K562 (cell line): ENCODE data around the gene KIAA0319L. TPM values are rescaled to one million over a fixed set of nuclear protein-coding genes. Genes with fewer than 3 reads are reported as not detected.

Experiments
- ATAC-seq: fragments of 200-7000 bp; cut with Tn5 transposase; 3 replicates; pipeline ENCODE4 v1.9.1; 2020; ENCODE audit warnings: moderate library complexity
- BruUV-seq: library from RNA; stranded (reverse); fragments of 400-500 nt; replicated peaks from 2 replicates; lab custom pipeline; 2021; lab: Mats Ljungman, UMichigan
- CTCF ChIA-PET: fragments of 300-600 bp; formaldehyde crosslinking; extraction: SDS; loops from one replicate; lab custom pipeline; 2021; ENCODE audit warnings: low intra/inter-chr PET ratio; lab: Yijun Ruan, JAX
- POLR2A ChIA-PET: fragments of 300-600, 350-650 bp; sonication (Branson Sonifier 250); formaldehyde crosslinking; extraction: SDS; loops from one replicate; lab custom pipeline; 2021; ENCODE audit warnings: antibody characterized with exemption, inconsistent platforms; lab: Yijun Ruan, JAX
- DNase-seq, 4 experiments: peaks; one replicate each; pipeline versions ENCODE4 v3.0.0 to v3.0.0-alpha.2; 2011 to 2018; ENCODE audit warnings: low spot score in 3 of 4, mixed read lengths in 3 of 4; ENCODE audit errors: extremely low read depth in 1 of 4
- FAIRE-seq: peaks from 2 replicates; lab custom pipeline; 2011; peaks lifted over from hg19 to GRCh38; lab: Jason Lieb, UNC
- H2AFZ ChIP-seq: 2 replicates; pipeline ENCODE4 v1.6.0; 2011; ENCODE audit warnings: low read depth, low read length, control low read depth, inconsistent platforms
- H3K27ac ChIP-seq: fragments of 200-600 bp; 3 replicates; pipeline ENCODE4 v1.8.0; 2011; ENCODE audit warnings: low read depth, mild to moderate bottlenecking, control low read depth, inconsistent platforms, low read length, moderate library complexity, mixed read lengths; ENCODE audit errors: extremely low read depth
- H3K27me3 ChIP-seq, 2 experiments: fragments of 300-600 bp in 1 of 2; 2 replicates in 1 of 2; 3 replicates in 1 of 2; pipeline versions ENCODE4 v1.6.0 to v1.8.0; 2011; ENCODE audit warnings: inconsistent platforms in 2 of 2, low read length in 2 of 2, mild to moderate bottlenecking in 1 of 2, mixed read lengths in 1 of 2, moderate library complexity in 1 of 2; ENCODE audit not compliant: control insufficient read depth in 2 of 2, insufficient read depth in 2 of 2
- H3K36me3 ChIP-seq: fragments of 300-600 bp; 3 replicates; pipeline ENCODE4 v1.8.0; 2011; ENCODE audit warnings: mild to moderate bottlenecking, low read length, inconsistent platforms; ENCODE audit not compliant: control insufficient read depth, insufficient read depth
- H3K4me1 ChIP-seq, 2 experiments: fragments of 200-600 bp in 1 of 2; replicated peaks in 1 of 2; 2 replicates in 1 of 2; 3 replicates in 1 of 2; pipeline versions ENCODE4 v1.5.1 to v1.8.0; 2011; ENCODE audit warnings: inconsistent platforms in 2 of 2, low read length in 2 of 2, mild to moderate bottlenecking in 1 of 2, mixed read lengths in 1 of 2, moderate library complexity in 1 of 2; ENCODE audit not compliant: control insufficient read depth in 2 of 2, insufficient read depth in 2 of 2
- H3K4me2 ChIP-seq: 2 replicates; pipeline ENCODE4 v1.6.1; 2011; ENCODE audit warnings: low read length, control low read depth, inconsistent platforms, mixed read lengths; ENCODE audit not compliant: insufficient read depth
- H3K4me3 ChIP-seq: fragments of 200-600 bp; sonication (generic), shearing (Covaris generic); 2 replicates; pipeline ENCODE4 v1.5.1; 2016; ENCODE audit warnings: control low read depth, inconsistent platforms
- H3K79me2 ChIP-seq: fragments of 200-600 bp; 3 replicates; pipeline ENCODE4 v1.8.0; 2011; ENCODE audit warnings: low read length, inconsistent platforms; ENCODE audit not compliant: control insufficient read depth, insufficient read depth
- H3K9ac ChIP-seq, 2 experiments: 2 replicates each; pipeline versions ENCODE4 v1.6.0 to v1.6.1; 2011; ENCODE audit warnings: low read depth in 2 of 2, low read length in 2 of 2, control low read depth in 1 of 2, inconsistent platforms in 1 of 2, mild to moderate bottlenecking in 1 of 2, mixed read lengths in 1 of 2; ENCODE audit not compliant: insufficient read depth in 1 of 2
- H3K9me1 ChIP-seq: one replicate; pipeline ENCODE4 v1.6.0; 2011; ENCODE audit warnings: inconsistent platforms, mild to moderate bottlenecking, low read length, moderate library complexity; ENCODE audit not compliant: control insufficient read depth, insufficient read depth
- H3K9me3 ChIP-seq: replicated peaks from 2 replicates; pipeline ENCODE4 v1.5.1; 2011; ENCODE audit warnings: low read depth, low read length, inconsistent platforms; ENCODE audit not compliant: control insufficient read depth, insufficient read depth
- H4K20me1 ChIP-seq: replicated peaks from 2 replicates; pipeline ENCODE4 v1.6.1; 2011; ENCODE audit warnings: low read length, inconsistent platforms, mixed read lengths; ENCODE audit not compliant: control insufficient read depth, insufficient read depth
- CC2D1A ChIP-seq: fragments of 450-650 bp; IDR thresholded peaks from 2 replicates; pipeline ENCODE4 v1.6.1; 2017; ENCODE audit warnings: mild to moderate bottlenecking
- CTBP1 ChIP-seq: fragments of 450-650 bp; IDR thresholded peaks from 2 replicates; pipeline ENCODE4 v1.6.1; 2016; ENCODE audit warnings: borderline replicate concordance
- DNMT1 ChIP-seq: fragments of 450-650 bp; IDR thresholded peaks from 2 replicates; pipeline ENCODE4 v1.6.1; 2016; ENCODE audit warnings: antibody characterized with exemption, mild to moderate bottlenecking
- EHMT2 ChIP-seq: fragments of 450-650 bp; IDR thresholded peaks from 2 replicates; pipeline ENCODE4 v1.6.1; 2018; ENCODE audit warnings: antibody characterized with exemption
- HDAC1 ChIP-seq, 2 experiments: fragments of 450-650 bp; IDR thresholded peaks; 2 replicates each; pipeline ENCODE4 v1.6.1; 2016 to 2017; ENCODE audit warnings: inconsistent platforms in 1 of 2, mild to moderate bottlenecking in 1 of 2, moderate library complexity in 1 of 2
- HIVEP1 ChIP-seq: fragments of 250-450 bp; sonication (Bioruptor Pico); IDR thresholded peaks from 2 replicates; pipeline ENCODE4 v1.4.0; 2020; ENCODE audit warnings: mild to moderate bottlenecking
- JUNB ChIP-seq: fragments of 450-650 bp; formaldehyde crosslinking; conservative IDR thresholded peaks from 2 replicates; pipeline ENCODE4 v1.4.0; 2020; ENCODE audit warnings: mild to moderate bottlenecking
- RCOR1 ChIP-seq, 2 experiments: IDR thresholded peaks; 2 replicates each; pipeline ENCODE4 v1.6.1; 2012; ENCODE audit warnings: low read depth in 2 of 2, low read length in 2 of 2, borderline replicate concordance in 1 of 2, improper control_type of control experiment in 1 of 2
- SOX6 ChIP-seq: fragments of 450-650 bp; IDR thresholded peaks from 2 replicates; pipeline ENCODE4 v1.6.1; 2014; ENCODE audit warnings: mild to moderate bottlenecking
- TAL1 ChIP-seq: fragments of 450-650 bp; IDR thresholded peaks from 2 replicates; pipeline ENCODE4 v1.6.1; 2016; ENCODE audit warnings: mild to moderate bottlenecking
- TARDBP ChIP-seq: fragments of 450-650 bp; IDR thresholded peaks from 2 replicates; pipeline ENCODE4 v1.6.1; 2016
- ZNF175 ChIP-seq: fragments of 200-800 bp; sonication (Bioruptor generic); IDR thresholded peaks from 2 replicates; pipeline ENCODE4 v1.6.1; 2016; ENCODE audit warnings: low read depth, mild to moderate bottlenecking, missing genetic modification characterization, missing compliant biosample characterization
- ZNF445 ChIP-seq: fragments of 250-450 bp; sonication (Bioruptor Pico); IDR thresholded peaks from 2 replicates; pipeline ENCODE4 v1.4.0; 2020; ENCODE audit warnings: low read depth, mild to moderate bottlenecking, moderate library complexity
- WGBS: fragments of 100-300 bp; shearing (Covaris generic); methylation state at CpG from one replicate; pipeline ENCODE4 v1.1.6; 2016; ENCODE audit warnings: low coverage, mixed read lengths; ENCODE audit not compliant: insufficient coverage; ENCODE audit errors: missing lambda C conversion rate; 5-methylcytosine and 5-hydroxymethylcytosine counted together
- in situ Hi-C: fragments of 300-500 bp; cut with MboI; formaldehyde crosslinking; loops from 4 replicates; pipeline ENCODE4 v1.15.0; 2018; ENCODE audit warnings: inconsistent platforms, mixed read lengths
- intact Hi-C: fragments of 100-400 bp; cut with micrococcal nuclease; formaldehyde crosslinking; loops from 2 replicates; pipeline ENCODE4 v1.14.2; 2022
- polyA plus RNA-seq, 8 experiments: library from polyadenylated mRNA; depleted of rRNA in 4 of 8; stranded (reverse) in 5 of 8; unstranded in 3 of 8; fragments of >200 nt; fragmentation: Nextera tagmentation in 2 of 8; fragmentation: Illumina TruSeq in 1 of 8; extraction: Ambion mirVana in 2 of 8; extraction: Trizol in 1 of 8; gene quantifications; 2 replicates each; pipeline versions ENCODE4 v1.2.1 to v1.2.3, GENCODE V29; 2011 to 2014; ENCODE audit warnings: inconsistent platforms in 1 of 8, missing spikeins in 1 of 8
- total RNA-seq, 7 experiments: library from RNA; depleted of rRNA in 6 of 7; stranded (reverse); fragments of >200 nt in 6 of 7; fragmentation: Illumina TruSeq in 2 of 7; extraction: Trizol in 2 of 7; gene quantifications; 2 replicates each; pipeline versions ENCODE4 v1.2.1 to v1.2.3, GENCODE V29; 2011 to 2021; ENCODE audit warnings: low replicate concordance in 1 of 7
- TF ChIP-seq, protein P1 (sequence below): fragments of 250-450 bp; sonication (Bioruptor Pico); IDR thresholded peaks from 2 replicates; pipeline ENCODE4 v1.8.0; 2022; ENCODE audit warnings: inconsistent platforms, mild to moderate bottlenecking, moderate library complexity, borderline replicate concordance

Gene KIAA0319L
- total and polyA plus RNA-seq, 9 of the 15 experiments (the other 6 are each of a cell fraction or from before 2014, with no cell fraction given), result 2.4 to 51.7 (median 27.4) TPM

DNA sequence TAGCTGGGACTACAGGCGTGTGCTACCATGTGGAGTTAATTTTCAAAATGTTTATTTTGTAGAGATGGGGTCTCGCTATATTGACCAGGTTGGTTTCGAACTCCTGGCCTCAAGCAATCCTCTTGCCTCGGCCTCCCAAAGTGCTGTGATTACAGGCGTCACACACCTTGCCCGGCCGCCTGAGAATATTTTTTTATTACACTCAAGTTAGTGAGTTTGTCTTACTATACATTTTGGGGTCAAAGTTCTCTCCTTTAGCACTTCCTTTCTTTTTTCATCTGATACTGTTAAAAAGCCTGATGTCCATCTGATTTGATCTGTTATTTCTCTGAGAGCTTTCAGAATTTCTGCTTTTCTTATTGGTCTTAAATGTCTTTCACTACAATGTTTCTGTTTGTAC is 128.8 kb downstream of the KIAA0319L start:
- peaks cover 18% of the 10 kb centered on the region; the same call in 2 of the 3 replicates for H3K36me3 ChIP-seq
- ATAC-seq, result no peak
- H3K4me2 ChIP-seq, result no peak overlapping the region
- H4K20me1 ChIP-seq, result no peaks in the 10 kb centered on the region
- H3K27me3 ChIP-seq, result no peaks in the 10 kb centered on the region
- in situ Hi-C loops, result no loop called here
- TF ChIP-seq TARDBP (no peak), HIVEP1 (CRISPR knock-in tag) (no peak), CC2D1A (no peak)
- H3K4me3 ChIP-seq, result no peak overlapping the region
- POLR2A ChIA-PET, result no interaction called here
- peaks cover 10 to 15% of the 10 kb centered on the region in 2 experiments; a peak in 4 of 5 replicates for H3K4me1 ChIP-seq
- no peak for DNase-seq
- BruUV-seq, result no TSS peak
- CTCF ChIA-PET, result no interaction called here
- WGBS, result 89% methylated on average over 7 of the region's 7 CpGs
- no peaks in the 10 kb centered on the region for H3K9me3 ChIP-seq
- H3K27ac ChIP-seq, result no peak overlapping the region
- no peak overlapping the region for H3K9ac ChIP-seq
- H2AFZ ChIP-seq, result no peak overlapping the region
- H3K79me2 ChIP-seq, result no peaks in the 10 kb centered on the region
- H3K9me1 ChIP-seq, result no peaks in the 10 kb centered on the region
- no peak for FAIRE-seq
- intact Hi-C loops, result no loop called here

DNA sequence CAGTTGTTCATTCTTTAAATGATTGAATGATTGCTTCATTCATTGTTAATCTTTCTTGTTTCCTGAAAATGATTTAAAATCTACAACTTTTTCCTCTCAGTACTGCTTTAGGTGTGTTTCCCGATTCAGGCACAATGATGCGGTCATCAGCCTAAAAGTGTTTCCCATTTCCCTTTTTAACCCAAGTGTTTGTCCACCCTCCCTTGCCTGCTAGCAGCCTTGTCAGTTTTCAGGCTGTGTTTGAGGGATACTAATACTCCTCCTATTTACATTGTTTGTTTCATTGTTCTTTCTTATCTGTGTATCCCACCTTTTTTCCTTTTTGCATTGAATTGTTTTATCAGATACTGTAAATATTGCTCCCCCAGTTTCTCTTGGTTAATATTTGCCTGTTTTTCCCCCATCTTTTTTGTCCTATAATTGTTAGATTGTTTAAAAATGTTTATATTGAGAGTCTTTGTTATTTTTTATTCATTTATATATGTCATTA is 131.1 kb downstream of the KIAA0319L start:
- in situ Hi-C loops, result no loop called here
- WGBS, result 74% methylated on average over 2 of the region's 2 CpGs
- TF ChIP-seq SOX6 (peak; percentile 96), DNMT1 (no peak), CC2D1A (no peak), TAL1 (0 out of 2 replicates have a peak, but pooled peaks have one; percentile 14), CTBP1 (no peak), EHMT2 (no peak), ZNF175 (CRISPR knock-in tag) (no peak), HDAC1 (IDR thresholded peaks at IDR 0.05) (no peak), ZNF445 (no peak), JUNB (no peak), RCOR1 (IDR thresholded peaks at IDR 0.05; ENCODE audit: borderline replicate concordance in 1 of 2, low read depth in 2 of 2, low read length in 2 of 2) (no peak)
- TF ChIP-seq, protein P1, sequence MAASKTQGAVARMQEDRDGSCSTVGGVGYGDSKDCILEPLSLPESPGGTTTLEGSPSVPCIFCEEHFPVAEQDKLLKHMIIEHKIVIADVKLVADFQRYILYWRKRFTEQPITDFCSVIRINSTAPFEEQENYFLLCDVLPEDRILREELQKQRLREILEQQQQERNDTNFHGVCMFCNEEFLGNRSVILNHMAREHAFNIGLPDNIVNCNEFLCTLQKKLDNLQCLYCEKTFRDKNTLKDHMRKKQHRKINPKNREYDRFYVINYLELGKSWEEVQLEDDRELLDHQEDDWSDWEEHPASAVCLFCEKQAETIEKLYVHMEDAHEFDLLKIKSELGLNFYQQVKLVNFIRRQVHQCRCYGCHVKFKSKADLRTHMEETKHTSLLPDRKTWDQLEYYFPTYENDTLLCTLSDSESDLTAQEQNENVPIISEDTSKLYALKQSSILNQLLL (CRISPR knock-in tag), result no peak

More for the DNA sequence above, 131.1 kb downstream of the KIAA0319L start:
- intact Hi-C loops, result no loop called here
- Histone ChIP-seq H3K4me1 (peaks cover 3 to 11% of the 10 kb centered on the region in 2 experiments; a peak in 3 of 5 replicates), H3K4me3 (no peak overlapping the region), H3K9me1 (no peaks in the 10 kb centered on the region), H4K20me1 (no peaks in the 10 kb centered on the region), H2AFZ (no peak overlapping the region), H3K27me3 (no peaks in the 10 kb centered on the region), H3K4me2 (no peak overlapping the region), H3K9me3 (no peaks in the 10 kb centered on the region), H3K9ac (no peak overlapping the region), H3K27ac (no peak overlapping the region; the same call in 2 of the 3 replicates), H3K36me3 (peaks cover 24% of the 10 kb centered on the region; the same call in 2 of the 3 replicates), H3K79me2 (no peaks in the 10 kb centered on the region)
- ATAC-seq, result peak; percentile 37; the same call in 1 of the 3 replicates
- peak in 1 of 4 experiments; percentile 41 for DNase-seq
- FAIRE-seq, result no peak
- POLR2A ChIA-PET, result interaction anchor here (1.6 kb wide), 1 partner anchor 12 kb away, joined by 4 read pairs; no protein-coding TSS in a partner anchor
- no TSS peak for BruUV-seq
- CTCF ChIA-PET, result no interaction called here
